K562 (cell line): ENCODE measurements around the gene LHPP. TPM values are rescaled to one million over a fixed set of nuclear protein-coding genes. Genes with fewer than 3 reads are reported as not detected.
A peak's percentile ranks its signal among the peaks of the same experiment; 100 is the strongest.

Source experiments
- ATAC-seq: fragments of 200-7000 bp; cut with Tn5 transposase; 3 replicates; pipeline ENCODE4 v1.9.1; 2020; ENCODE audit warnings: moderate library complexity
- BruUV-seq: library from RNA; stranded (reverse); fragments of 400-500 nt; replicated peaks from 2 replicates; lab custom pipeline; 2021; lab: Mats Ljungman, UMichigan
- CTCF ChIA-PET: fragments of 300-600 bp; formaldehyde crosslinking; extraction: SDS; loops from one replicate; lab custom pipeline; 2021; ENCODE audit warnings: low intra/inter-chr PET ratio; lab: Yijun Ruan, JAX
- POLR2A ChIA-PET: fragments of 300-600, 350-650 bp; sonication (Branson Sonifier 250); formaldehyde crosslinking; extraction: SDS; loops from one replicate; lab custom pipeline; 2021; ENCODE audit warnings: antibody characterized with exemption, inconsistent platforms; lab: Yijun Ruan, JAX
- DNase-seq, 4 experiments: peaks; one replicate each; pipeline versions ENCODE4 v3.0.0 to v3.0.0-alpha.2; 2011 to 2018; ENCODE audit warnings: low spot score in 3 of 4, mixed read lengths in 3 of 4; ENCODE audit errors: extremely low read depth in 1 of 4
- FAIRE-seq: peaks from 2 replicates; lab custom pipeline; 2011; peaks lifted over from hg19 to GRCh38; lab: Jason Lieb, UNC
- H2AFZ ChIP-seq: 2 replicates; pipeline ENCODE4 v1.6.0; 2011; ENCODE audit warnings: low read depth, low read length, control low read depth, inconsistent platforms
- H3K27ac ChIP-seq: fragments of 200-600 bp; 3 replicates; pipeline ENCODE4 v1.8.0; 2011; ENCODE audit warnings: low read depth, mild to moderate bottlenecking, control low read depth, inconsistent platforms, low read length, moderate library complexity, mixed read lengths; ENCODE audit errors: extremely low read depth
- H3K27me3 ChIP-seq, 2 experiments: fragments of 300-600 bp in 1 of 2; 2 replicates in 1 of 2; 3 replicates in 1 of 2; pipeline versions ENCODE4 v1.6.0 to v1.8.0; 2011; ENCODE audit warnings: inconsistent platforms in 2 of 2, low read length in 2 of 2, mild to moderate bottlenecking in 1 of 2, mixed read lengths in 1 of 2, moderate library complexity in 1 of 2; ENCODE audit not compliant: control insufficient read depth in 2 of 2, insufficient read depth in 2 of 2
- H3K36me3 ChIP-seq: fragments of 300-600 bp; 3 replicates; pipeline ENCODE4 v1.8.0; 2011; ENCODE audit warnings: mild to moderate bottlenecking, low read length, inconsistent platforms; ENCODE audit not compliant: control insufficient read depth, insufficient read depth
- H3K4me1 ChIP-seq, 2 experiments: fragments of 200-600 bp in 1 of 2; replicated peaks in 1 of 2; 2 replicates in 1 of 2; 3 replicates in 1 of 2; pipeline versions ENCODE4 v1.5.1 to v1.8.0; 2011; ENCODE audit warnings: inconsistent platforms in 2 of 2, low read length in 2 of 2, mild to moderate bottlenecking in 1 of 2, mixed read lengths in 1 of 2, moderate library complexity in 1 of 2; ENCODE audit not compliant: control insufficient read depth in 2 of 2, insufficient read depth in 2 of 2
- H3K4me2 ChIP-seq: 2 replicates; pipeline ENCODE4 v1.6.1; 2011; ENCODE audit warnings: low read length, control low read depth, inconsistent platforms, mixed read lengths; ENCODE audit not compliant: insufficient read depth
- H3K4me3 ChIP-seq: fragments of 200-600 bp; sonication (generic), shearing (Covaris generic); 2 replicates; pipeline ENCODE4 v1.5.1; 2016; ENCODE audit warnings: control low read depth, inconsistent platforms
- H3K79me2 ChIP-seq: fragments of 200-600 bp; 3 replicates; pipeline ENCODE4 v1.8.0; 2011; ENCODE audit warnings: low read length, inconsistent platforms; ENCODE audit not compliant: control insufficient read depth, insufficient read depth
- H3K9ac ChIP-seq, 2 experiments: 2 replicates each; pipeline versions ENCODE4 v1.6.0 to v1.6.1; 2011; ENCODE audit warnings: low read depth in 2 of 2, low read length in 2 of 2, control low read depth in 1 of 2, inconsistent platforms in 1 of 2, mild to moderate bottlenecking in 1 of 2, mixed read lengths in 1 of 2; ENCODE audit not compliant: insufficient read depth in 1 of 2
- H3K9me1 ChIP-seq: one replicate; pipeline ENCODE4 v1.6.0; 2011; ENCODE audit warnings: inconsistent platforms, mild to moderate bottlenecking, low read length, moderate library complexity; ENCODE audit not compliant: control insufficient read depth, insufficient read depth
- H3K9me3 ChIP-seq: replicated peaks from 2 replicates; pipeline ENCODE4 v1.5.1; 2011; ENCODE audit warnings: low read depth, low read length, inconsistent platforms; ENCODE audit not compliant: control insufficient read depth, insufficient read depth
- H4K20me1 ChIP-seq: replicated peaks from 2 replicates; pipeline ENCODE4 v1.6.1; 2011; ENCODE audit warnings: low read length, inconsistent platforms, mixed read lengths; ENCODE audit not compliant: control insufficient read depth, insufficient read depth
- MAFK ChIP-seq: IDR thresholded peaks from 2 replicates; pipeline ENCODE4 v1.6.1; 2011; ENCODE audit warnings: low read length, improper control_type of control experiment
- SIRT6 ChIP-seq: IDR thresholded peaks from one replicate; pipeline ENCODE4 v1.6.1; 2012; ENCODE audit warnings: low read depth, mild to moderate bottlenecking, control low read depth, inconsistent platforms, low read length, moderate library complexity
- SMAD4 ChIP-seq: fragments of 250-450 bp; sonication (Bioruptor Pico); conservative IDR thresholded peaks from 2 replicates; pipeline ENCODE4 v1.8.0; 2021; ENCODE audit warnings: inconsistent platforms, mild to moderate bottlenecking, moderate library complexity
- ZBTB34 ChIP-seq: fragments of 250-450 bp; sonication (Bioruptor Pico); IDR thresholded peaks from 2 replicates; pipeline ENCODE4 v1.8.0; 2021; ENCODE audit warnings: mild to moderate bottlenecking, moderate library complexity
- ZC3H4 ChIP-seq: sonication (generic); formaldehyde crosslinking; IDR thresholded peaks from 2 replicates; pipeline ENCODE4 v1.9.0; 2021; ENCODE audit warnings: missing genetic modification reagents, borderline replicate concordance
- ZFPM2 ChIP-seq: fragments of 250-450 bp; sonication (Bioruptor Pico); IDR thresholded peaks from 2 replicates; pipeline ENCODE4 v1.5.1; 2022; ENCODE audit warnings: mild to moderate bottlenecking
- ZNF217 ChIP-seq: sonication (generic); formaldehyde crosslinking; IDR thresholded peaks from 2 replicates; pipeline ENCODE4 v1.8.0; 2022; ENCODE audit warnings: mild to moderate bottlenecking, missing genetic modification reagents
- WGBS: fragments of 100-300 bp; shearing (Covaris generic); methylation state at CpG from one replicate; pipeline ENCODE4 v1.1.6; 2016; ENCODE audit warnings: low coverage, mixed read lengths; ENCODE audit not compliant: insufficient coverage; ENCODE audit errors: missing lambda C conversion rate; 5-methylcytosine and 5-hydroxymethylcytosine counted together
- in situ Hi-C: fragments of 300-500 bp; cut with MboI; formaldehyde crosslinking; loops from 4 replicates; pipeline ENCODE4 v1.15.0; 2018; ENCODE audit warnings: inconsistent platforms, mixed read lengths
- intact Hi-C: fragments of 100-400 bp; cut with micrococcal nuclease; formaldehyde crosslinking; loops from 2 replicates; pipeline ENCODE4 v1.14.2; 2022
- polyA plus RNA-seq, 8 experiments: library from polyadenylated mRNA; depleted of rRNA in 4 of 8; stranded (reverse) in 5 of 8; unstranded in 3 of 8; fragments of >200 nt; fragmentation: Nextera tagmentation in 2 of 8; fragmentation: Illumina TruSeq in 1 of 8; extraction: Ambion mirVana in 2 of 8; extraction: Trizol in 1 of 8; gene quantifications; 2 replicates each; pipeline versions ENCODE4 v1.2.1 to v1.2.3, GENCODE V29; 2011 to 2014; ENCODE audit warnings: inconsistent platforms in 1 of 8, missing spikeins in 1 of 8
- total RNA-seq, 7 experiments: library from RNA; depleted of rRNA in 6 of 7; stranded (reverse); fragments of >200 nt in 6 of 7; fragmentation: Illumina TruSeq in 2 of 7; extraction: Trizol in 2 of 7; gene quantifications; 2 replicates each; pipeline versions ENCODE4 v1.2.1 to v1.2.3, GENCODE V29; 2011 to 2021; ENCODE audit warnings: low replicate concordance in 1 of 7
- TF ChIP-seq, protein P1 (sequence below): fragments of 250-450 bp; sonication (Bioruptor Pico); IDR thresholded peaks from 2 replicates; pipeline ENCODE4 v1.8.0; 2021; ENCODE audit warnings: borderline replicate concordance, mild to moderate bottlenecking, moderate library complexity; ENCODE audit not compliant: poor library complexity, severe bottlenecking
- TF ChIP-seq, protein P2 (sequence below): fragments of 450-650 bp; IDR thresholded peaks from 2 replicates; pipeline ENCODE4 v1.6.1; 2017; ENCODE audit warnings: mild to moderate bottlenecking, moderate library complexity

The LHPP gene
- total and polyA plus RNA-seq, 9 of the 15 experiments (the other 6 are each of a cell fraction or from before 2014, with no cell fraction given) = 0.34 to 7.4 (median 3.0) TPM

DNA sequence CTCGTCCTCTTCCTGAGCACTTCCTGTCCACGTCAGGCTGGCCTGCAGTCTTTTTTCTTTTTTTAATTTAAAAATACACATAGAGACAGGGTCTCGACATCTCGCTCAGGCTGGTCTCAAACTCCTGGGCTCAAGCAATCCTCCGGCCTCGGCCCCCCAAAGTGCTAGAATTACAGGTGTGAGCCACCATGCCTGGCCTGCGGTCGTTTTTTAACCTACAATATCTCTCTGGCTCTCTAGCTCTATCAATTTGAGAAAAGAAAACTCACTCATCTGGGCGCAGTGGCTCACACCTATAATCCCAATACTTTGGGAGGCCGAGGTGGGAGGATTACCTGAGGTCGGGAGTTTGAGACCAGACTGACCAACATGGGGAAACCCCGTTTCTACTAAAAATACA, 38.9 kb upstream of the LHPP start:
- Histone ChIP-seq H3K4me3 (no peak overlapping the region), H3K4me2 (no peak overlapping the region), H3K27ac (no peak overlapping the region), H3K9me1 (no peaks in the 10 kb centered on the region), H3K27me3 (no peaks in the 10 kb centered on the region), H3K9ac (0 out of 4 replicates have a peak overlapping the region, but pooled peaks of 1 of the 2 experiments have one; percentile 74), H3K36me3 (no peaks in the 10 kb centered on the region), H3K4me1 (peaks cover 34 to 48% of the 10 kb centered on the region in 2 experiments), H4K20me1 (0 out of 2 replicates have a peak, but pooled peaks cover 2% of the 10 kb centered on the region), H3K9me3 (no peaks in the 10 kb centered on the region), H3K79me2 (peaks cover 10% of the 10 kb centered on the region), H2AFZ (no peak overlapping the region)
- 90% methylated on average over 7 of the region's 12 CpGs for WGBS
- intact Hi-C loops = loop anchor here (5.0 kb wide), 1 partner anchor 65 kb away; no protein-coding TSS in a partner anchor
- ChIA-PET POLR2A (interaction anchor here (0.6 kb wide), 1 partner anchor 32 kb away, joined by 3 read pairs; no protein-coding TSS in a partner anchor), CTCF (no interaction called here)
- no TSS peak for BruUV-seq
- DNase-seq = no peak
- no peak for ATAC-seq
- TF ChIP-seq SMAD4 (CRISPR knock-in tag) (no peak), SIRT6 (no peak)
- no peak for FAIRE-seq
- in situ Hi-C loops = no loop called here

DNA sequence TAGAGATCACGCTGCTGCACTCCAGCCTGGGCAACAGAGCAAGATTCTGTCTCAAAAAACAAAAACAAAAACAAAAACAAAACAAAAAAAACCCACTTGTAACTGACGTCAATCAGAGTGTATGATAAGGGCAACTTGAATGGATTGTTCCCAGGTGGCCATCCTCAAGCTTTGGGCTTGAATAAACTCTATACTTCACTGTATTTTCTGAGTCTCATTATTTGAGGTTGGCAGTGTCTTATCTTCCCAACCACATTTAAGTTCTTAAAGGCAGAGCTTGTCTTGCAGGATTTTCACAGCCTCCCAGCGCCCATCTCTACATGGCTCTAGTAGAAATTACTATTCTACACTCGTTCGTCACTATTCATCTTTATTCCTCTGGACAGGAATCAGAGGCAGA, 37.8 kb upstream of the LHPP start:
- no TSS peak for BruUV-seq
- Histone ChIP-seq H3K9ac (no peak overlapping the region), H2AFZ (no peak overlapping the region), H3K27me3 (no peaks in the 10 kb centered on the region), H4K20me1 (0 out of 2 replicates have a peak, but pooled peaks cover 2% of the 10 kb centered on the region), H3K79me2 (no peaks in the 10 kb centered on the region; the same call in 2 of the 3 replicates), H3K9me1 (no peaks in the 10 kb centered on the region), H3K4me3 (no peak overlapping the region), H3K36me3 (no peaks in the 10 kb centered on the region), H3K9me3 (no peaks in the 10 kb centered on the region), H3K4me2 (no peak overlapping the region; the same call in 1 of the 2 replicates), H3K4me1 (peaks cover 34 to 40% of the 10 kb centered on the region in 2 experiments), H3K27ac (no peak overlapping the region)
- ChIA-PET CTCF (no interaction called here), POLR2A (interaction anchor here (0.6 to 1.1 kb wide), 3 partner anchors 14 to 51 kb away, joined by 3 to 4 read pairs (median 3); no protein-coding TSS in a partner anchor)
- FAIRE-seq (peak; percentile 57), ATAC-seq (no peak), DNase-seq (peak in 2 of 4 experiments; percentile 32 to 59)
- in situ Hi-C loops = no loop called here
- intact Hi-C loops = loop anchor here (5.0 kb wide), 1 partner anchor 63 kb away; no protein-coding TSS in a partner anchor
- 5% methylated on average over 4 of the region's 5 CpGs for WGBS
- TF ChIP-seq ZNF217 (CRISPR knock-in tag) = no peak
- no peak for TF ChIP-seq ZFPM2 (CRISPR knock-in tag)
- no peak for TF ChIP-seq ZC3H4 (CRISPR knock-in tag)
- TF ChIP-seq, protein P1, sequence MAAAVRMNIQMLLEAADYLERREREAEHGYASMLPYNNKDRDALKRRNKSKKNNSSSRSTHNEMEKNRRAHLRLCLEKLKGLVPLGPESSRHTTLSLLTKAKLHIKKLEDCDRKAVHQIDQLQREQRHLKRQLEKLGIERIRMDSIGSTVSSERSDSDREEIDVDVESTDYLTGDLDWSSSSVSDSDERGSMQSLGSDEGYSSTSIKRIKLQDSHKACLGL (CRISPR knock-in tag) = no peak
- no peak for TF ChIP-seq ZBTB34 (CRISPR knock-in tag)
- TF ChIP-seq, protein P2, sequence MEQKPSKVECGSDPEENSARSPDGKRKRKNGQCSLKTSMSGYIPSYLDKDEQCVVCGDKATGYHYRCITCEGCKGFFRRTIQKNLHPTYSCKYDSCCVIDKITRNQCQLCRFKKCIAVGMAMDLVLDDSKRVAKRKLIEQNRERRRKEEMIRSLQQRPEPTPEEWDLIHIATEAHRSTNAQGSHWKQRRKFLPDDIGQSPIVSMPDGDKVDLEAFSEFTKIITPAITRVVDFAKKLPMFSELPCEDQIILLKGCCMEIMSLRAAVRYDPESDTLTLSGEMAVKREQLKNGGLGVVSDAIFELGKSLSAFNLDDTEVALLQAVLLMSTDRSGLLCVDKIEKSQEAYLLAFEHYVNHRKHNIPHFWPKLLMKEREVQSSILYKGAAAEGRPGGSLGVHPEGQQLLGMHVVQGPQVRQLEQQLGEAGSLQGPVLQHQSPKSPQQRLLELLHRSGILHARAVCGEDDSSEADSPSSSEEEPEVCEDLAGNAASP = no peak
- no peak for TF ChIP-seq SMAD4 (CRISPR knock-in tag)
- TF ChIP-seq MAFK = no peak
